Prostate gland (tissue), 2 donors: ENCODE data around the gene GRHPR. TPM values are rescaled to one million over a fixed set of nuclear protein-coding genes. Genes with fewer than 3 reads are reported as not detected.
A peak's percentile ranks its signal among the peaks of the same experiment; 100 is the strongest.

ENCODE experiments used
- DNase-seq: peaks from one replicate; pipeline ENCODE4 v3.0.0-alpha.2; 2019; ENCODE audit warnings: low spot score
- H3K27ac ChIP-seq, 2 donors: fragments of 200-600 bp; sonication (generic); 2 replicates each; pipeline ENCODE4 v1.5.1; 2017 to 2019
- H3K27me3 ChIP-seq: fragments of 200-600 bp; sonication (generic); replicated peaks from 2 replicates; pipeline ENCODE4 v1.5.1; 2019; ENCODE audit not compliant: insufficient read depth
- H3K36me3 ChIP-seq, 2 donors: fragments of 200-600 bp; sonication (generic); 1 replicate in 1 of 2; 2 replicates in 1 of 2; pipeline versions ENCODE4 v1.5.1 to v1.8.1; 2017 to 2019
- H3K4me1 ChIP-seq: fragments of 200-600 bp; sonication (generic); replicated peaks from 2 replicates; pipeline ENCODE4 v1.5.1; 2019
- H3K4me3 ChIP-seq, 2 donors: fragments of 200-600 bp; sonication (generic); 2 replicates each; pipeline ENCODE4 v1.5.1; 2017 to 2019
- H3K9me3 ChIP-seq: fragments of 200-600 bp; sonication (generic); 2 replicates; pipeline ENCODE4 v1.5.1; 2017
- CTCF ChIP-seq, 4 experiments: fragments of 200-600 bp in 2 of 4; fragments of 450-650 bp in 2 of 4; sonication (generic) in 2 of 4; IDR thresholded peaks; 1 replicate in 3 of 4; 2 replicates in 1 of 4; pipeline ENCODE4 v1.5.1; 2016 to 2019; ENCODE audit warnings: antibody characterized with exemption in 4 of 4, mild to moderate bottlenecking in 2 of 4, moderate library complexity in 2 of 4
- POLR2A ChIP-seq: fragments of 450-650 bp; IDR thresholded peaks from one replicate; pipeline ENCODE4 v1.6.1; 2016; ENCODE audit warnings: antibody characterized with exemption, mild to moderate bottlenecking
- POLR2AphosphoS5 ChIP-seq: sonication (generic); formaldehyde crosslinking; IDR thresholded peaks from one replicate; pipeline ENCODE4 v1.6.1; 2017; ENCODE audit warnings: antibody characterized with exemption
- WGBS: methylation state at CpG from one replicate; pipeline ENCODE4 v1.1.5; 2018; 5-methylcytosine and 5-hydroxymethylcytosine counted together
- intact Hi-C: fragments of 100-400 bp; cut with DNase I; formaldehyde crosslinking; loops from one replicate; pipeline ENCODE4 v1.14.2; 2022
- total RNA-seq, 2 donors: library from RNA; depleted of rRNA; stranded (reverse); fragments of >200 nt; gene quantifications; one replicate each; pipeline ENCODE4 v1.1.0, GENCODE V29; 2016

Gene GRHPR
- total RNA-seq, 2 donors from 2014 or later, result 191 to 275 TPM

GRCh38 chr9:37485389-37486255 is 63.1 kb downstream of the GRHPR start, which contains the start of gene POLR1E:
TSS of gene POLR1E (plus strand) at chr9:37485948. CDS start at chr9:37486048, 100 bp downstream.
- intact Hi-C loops, result loop anchor here (5.0 to 10.0 kb wide), 5 partner anchors 92 to 909 kb away; partner anchors contain the start of genes ALDH1B1, EXOSC3, FBXO10 and SLC25A51
- WGBS, result 2% methylated on average over 50 of the region's 56 CpGs
- peak; percentile 96 for DNase-seq
- Histone ChIP-seq H3K36me3 (no peaks in the 10 kb centered on the region), H3K27ac (peak within 1 kb of the TSS; percentile 53 to 65), H3K4me3 (peak within 1 kb of the TSS; percentile 63), H3K4me1 (no peaks in the 10 kb centered on the region), H3K9me3 (no peaks in the 10 kb centered on the region), H3K27me3 (no peaks in the 10 kb centered on the region)
- peak; percentile 87 for TF ChIP-seq POLR2AphosphoS5
- peak; percentile 67 for TF ChIP-seq POLR2A
- TF ChIP-seq CTCF (IDR thresholded peaks at IDR 0.05), result no peak

GRCh38 chr9:37486256-37486615 is 63.7 kb downstream of the GRHPR start:
- intact Hi-C loops, result loop anchor here (5.0 to 10.0 kb wide), 5 partner anchors 91 to 909 kb away; partner anchors contain the start of genes ALDH1B1, EXOSC3, FBXO10 and SLC25A51
- no peaks in the 10 kb centered on the region for H3K9me3 ChIP-seq
- TF ChIP-seq POLR2AphosphoS5 (no peak), POLR2A (no peak), CTCF (IDR thresholded peaks at IDR 0.05) (no peak)
- no peaks in the 10 kb centered on the region for H3K27me3 ChIP-seq
- WGBS, result 1% methylated on average over 7 of the region's 7 CpGs
- no peak for DNase-seq
- H3K27ac ChIP-seq, result peak overlapping the region; percentile 53 to 65
- peak overlapping the region; percentile 63 for H3K4me3 ChIP-seq
- H3K36me3 ChIP-seq, result no peaks in the 10 kb centered on the region
- no peaks in the 10 kb centered on the region for H3K4me1 ChIP-seq

Other genes with a start within 250 kb of the GRHPR start
- gene ZBTB5, start 42.8 kb downstream of the GRHPR start, total RNA-seq, result 10 to 100 TPM; 17.8 to 26.6 TPM
- gene POLR1E, start 63.3 kb downstream of the GRHPR start, total RNA-seq, result 10 to 100 TPM; 20.7 to 21.0 TPM
- gene FBXO10, start 153.7 kb downstream of the GRHPR start, total RNA-seq, result 10 to 100 TPM in 1 of 2 donors, 1 to 10 TPM in 1; 8.5 to 17.6 TPM
- 10 to 100 TPM; 81.2 to 82.8 TPM for gene TOMM5, start 169.9 kb downstream of the GRHPR start, total RNA-seq
- gene FRMPD1, start 228.3 kb downstream of the GRHPR start, total RNA-seq, result 10 to 100 TPM in 1 of 2 donors, under 1 TPM in 1; 0.36 to 47.6 TPM